H1 (cell line): ENCODE measurements around the gene ATP9B. TPM values are rescaled to one million over a fixed set of nuclear protein-coding genes. Genes with fewer than 3 reads are reported as not detected.
"Not testable (repeated sequence)": the region's sequence is repeated elsewhere in the genome, so short reads cannot be mapped to it uniquely, and the experiment has no call there.

Experiments used
- CTCF ChIA-PET: fragments of 300-600 bp; sonication (Branson Sonifier 250); formaldehyde crosslinking; loops from one replicate; lab custom pipeline; 2021; ENCODE audit not compliant: partially characterized antibody; lab: Charles Lee
- POLR2A ChIA-PET: fragments of 300-600 bp; sonication (Branson Sonifier 250); formaldehyde crosslinking; loops from one replicate; lab custom pipeline; 2021; ENCODE audit warnings: inconsistent platforms; ENCODE audit not compliant: partially characterized antibody; lab: Charles Lee
- DNase-seq, 2 experiments: peaks; one replicate each; pipeline versions ENCODE4 v3.0.0 to v3.0.0-alpha.2; 2010 to 2022; ENCODE audit warnings: low spot score in 2 of 2, low read depth in 1 of 2, mixed read lengths in 1 of 2
- FAIRE-seq: peaks from 2 replicates; lab custom pipeline; 2011; peaks lifted over from hg19 to GRCh38; lab: Jason Lieb, UNC
- H2AFZ ChIP-seq: 2 replicates; pipeline ENCODE4 v1.8.1; 2012; ENCODE audit warnings: low read length, inconsistent platforms
- H2AK5ac ChIP-seq: 2 replicates; pipeline ENCODE4 v1.6.1; 2013; ENCODE audit warnings: low read depth, low read length
- H2BK120ac ChIP-seq: replicated peaks from 2 replicates; pipeline ENCODE3; 2013; ENCODE audit warnings: low read depth, low read length, inconsistent platforms
- H2BK12ac ChIP-seq: 2 replicates; pipeline ENCODE4 v1.6.1; 2013; ENCODE audit warnings: low read depth, low read length
- H2BK15ac ChIP-seq: 2 replicates; pipeline ENCODE4 v1.6.1; 2013; ENCODE audit warnings: low read length
- H2BK20ac ChIP-seq: 2 replicates; pipeline ENCODE4 v1.6.1; 2013; ENCODE audit warnings: low read length
- H2BK5ac ChIP-seq: 2 replicates; pipeline ENCODE4 v1.6.1; 2013; ENCODE audit warnings: low read depth, low read length
- H3K14ac ChIP-seq: 2 replicates; pipeline ENCODE4 v1.6.1; 2013; ENCODE audit warnings: inconsistent platforms; ENCODE audit not compliant: insufficient read length
- H3K18ac ChIP-seq: 2 replicates; pipeline ENCODE4 v1.6.1; 2013; ENCODE audit warnings: low read length; ENCODE audit errors: extremely low read depth
- H3K23ac ChIP-seq: 2 replicates; pipeline ENCODE4 v1.6.1; 2013; ENCODE audit warnings: inconsistent platforms; ENCODE audit not compliant: insufficient read length
- H3K23me2 ChIP-seq: 2 replicates; pipeline ENCODE4 v1.6.1; 2013; ENCODE audit warnings: low read depth, low read length
- H3K27ac ChIP-seq: 2 replicates; pipeline ENCODE4 v1.6.1; 2011; ENCODE audit warnings: low read depth, low read length, inconsistent platforms
- H3K27me3 ChIP-seq, 4 experiments: replicated peaks in 1 of 4; 1 replicate in 1 of 4; 2 replicates in 3 of 4; pipeline versions ENCODE4 v1.6.1 to v1.8.1; 2011 to 2013; ENCODE audit warnings: low read length in 3 of 4, mild to moderate bottlenecking in 3 of 4, inconsistent platforms in 2 of 4, mixed read lengths in 2 of 4, moderate library complexity in 1 of 4; ENCODE audit not compliant: control insufficient read depth in 3 of 4, insufficient read depth in 3 of 4; ENCODE audit errors: extremely low read depth in 1 of 4
- H3K36me3 ChIP-seq, 4 experiments: 2 replicates each; pipeline versions ENCODE4 v1.6.1 to v1.8.1; 2011 to 2013; ENCODE audit warnings: mild to moderate bottlenecking in 4 of 4, low read length in 3 of 4, moderate library complexity in 2 of 4, control low read depth in 1 of 4, inconsistent platforms in 1 of 4; ENCODE audit not compliant: insufficient read depth in 4 of 4, control insufficient read depth in 2 of 4
- H3K4ac ChIP-seq: replicated peaks from 2 replicates; pipeline ENCODE3; 2013; ENCODE audit warnings: low read length, low read depth, mixed read lengths, inconsistent platforms; ENCODE audit not compliant: insufficient read length
- H3K4me1 ChIP-seq, 4 experiments: replicated peaks in 1 of 4; 1 replicate in 1 of 4; 2 replicates in 3 of 4; pipeline versions ENCODE4 v1.6.1 to v1.8.1; 2011 to 2013; ENCODE audit warnings: low read length in 3 of 4, inconsistent platforms in 2 of 4, mixed read lengths in 1 of 4; ENCODE audit not compliant: insufficient read depth in 4 of 4, control insufficient read depth in 3 of 4
- H3K4me2 ChIP-seq, 2 experiments: 2 replicates each; pipeline versions ENCODE4 v1.6.1 to v1.8.1; 2011 to 2013; ENCODE audit warnings: low read depth in 2 of 2, low read length in 2 of 2, control low read depth in 1 of 2, inconsistent platforms in 1 of 2, mild to moderate bottlenecking in 1 of 2; ENCODE audit not compliant: insufficient read depth in 1 of 2
- H3K4me3 ChIP-seq, 4 experiments: fragments of 200-600, 300-600 bp in 1 of 4; sonication (generic), shearing (Covaris generic), sonication (Bioruptor Twin) in 1 of 4; 2 replicates each; pipeline versions ENCODE4 v1.5.1 to v1.8.1; 2011 to 2016; ENCODE audit warnings: low read length in 4 of 4, low read depth in 3 of 4, control low read depth in 2 of 4, inconsistent platforms in 2 of 4, mild to moderate bottlenecking in 2 of 4, mixed read lengths in 1 of 4, moderate library complexity in 1 of 4; ENCODE audit not compliant: insufficient read depth in 2 of 4; ENCODE audit errors: extremely low read depth in 1 of 4
- H3K56ac ChIP-seq: replicated peaks from 2 replicates; pipeline ENCODE3; 2013; ENCODE audit warnings: low read depth, mild to moderate bottlenecking, mixed read lengths, low read length, inconsistent platforms; ENCODE audit not compliant: insufficient read length
- H3K79me1 ChIP-seq: 2 replicates; pipeline ENCODE4 v1.6.1; 2013; ENCODE audit warnings: low read depth, low read length, control low read depth
- H3K79me2 ChIP-seq, 2 experiments: 2 replicates each; pipeline versions ENCODE4 v1.6.1 to v1.8.1; 2012 to 2013; ENCODE audit warnings: low read length in 2 of 2, mild to moderate bottlenecking in 2 of 2, inconsistent platforms in 1 of 2; ENCODE audit not compliant: insufficient read depth in 2 of 2, control insufficient read depth in 1 of 2
- H3K9ac ChIP-seq, 4 experiments: replicated peaks in 1 of 4; 1 replicate in 1 of 4; 2 replicates in 3 of 4; pipeline versions ENCODE4 v1.6.1 to v1.8.1; 2011 to 2013; ENCODE audit warnings: low read depth in 3 of 4, low read length in 3 of 4, control low read depth in 2 of 4, mild to moderate bottlenecking in 2 of 4, moderate library complexity in 2 of 4, inconsistent platforms in 1 of 4; ENCODE audit errors: extremely low read depth in 1 of 4
- H3K9me3 ChIP-seq, 2 experiments: 2 replicates each; pipeline versions ENCODE4 v1.6.1 to v1.8.1; 2012 to 2013; ENCODE audit warnings: mild to moderate bottlenecking in 2 of 2, moderate library complexity in 2 of 2, control low read depth in 1 of 2, inconsistent platforms in 1 of 2, low read depth in 1 of 2, low read length in 1 of 2, mixed read lengths in 1 of 2; ENCODE audit not compliant: insufficient read depth in 2 of 2
- H4K20me1 ChIP-seq, 2 experiments: replicated peaks in 1 of 2; 2 replicates each; pipeline versions ENCODE3 to v1.8.1; 2011 to 2013; ENCODE audit warnings: inconsistent platforms in 2 of 2, low read length in 2 of 2, mild to moderate bottlenecking in 1 of 2; ENCODE audit not compliant: insufficient read depth in 2 of 2, control insufficient read depth in 1 of 2
- H4K5ac ChIP-seq: 2 replicates; pipeline ENCODE4 v1.6.1; 2013; ENCODE audit warnings: low read length, low read depth, mixed read lengths, inconsistent platforms; ENCODE audit not compliant: insufficient read length
- H4K8ac ChIP-seq: 2 replicates; pipeline ENCODE4 v1.8.0; 2013; ENCODE audit warnings: mild to moderate bottlenecking, moderate library complexity, low read length, inconsistent platforms; ENCODE audit not compliant: insufficient read depth; ENCODE audit errors: extremely low read depth
- H4K91ac ChIP-seq: replicated peaks from 2 replicates; pipeline ENCODE3; 2013; ENCODE audit warnings: low read length, mixed read lengths, inconsistent platforms; ENCODE audit not compliant: insufficient read length
- KDM1A ChIP-seq: fragments of 200-600, 300-600 bp; sonication (generic); IDR thresholded peaks from 2 replicates; pipeline ENCODE4 v1.7.1; 2016; ENCODE audit warnings: mild to moderate bottlenecking, low read length, borderline replicate concordance
- WGBS, 2 experiments: shearing (Covaris generic) in 1 of 2; methylation state at CpG; one replicate each; pipeline versions ENCODE4 v1.1.6 to v1.1.7; 2013 to 2015; ENCODE audit warnings: low lambda C conversion rate in 2 of 2, mixed read lengths in 2 of 2, inconsistent platforms in 1 of 2, low coverage in 1 of 2, missing lambda C conversion rate in 1 of 2; ENCODE audit not compliant: insufficient replicate concordance in 2 of 2, insufficient coverage in 1 of 2, insufficient read length in 1 of 2; ENCODE audit errors: extremely low coverage in 1 of 2, missing lambda C conversion rate in 1 of 2; 5-methylcytosine and 5-hydroxymethylcytosine counted together
- polyA plus RNA-seq, 7 experiments: library from polyadenylated mRNA; depleted of rRNA in 3 of 7; stranded (reverse) in 5 of 7; unstranded in 2 of 7; fragments of >200 nt in 5 of 7; fragments of 200-250 nt in 2 of 7; gene quantifications; 1 replicate in 5 of 7; 2 replicates in 1 of 7; 4 replicates in 1 of 7; pipeline versions ENCODE4 v1.2.1 to v1.2.3, GENCODE V29; 2011 to 2013; ENCODE audit warnings: missing spikeins in 2 of 7, mixed read lengths in 2 of 7
- total RNA-seq: library from RNA; stranded (reverse); fragmentation: NEBNext Ultra II Directional; extraction: Animal tissue kit (Norgen Biotek cat#: 25700); gene quantifications from 2 replicates; pipeline ENCODE4 v1.2.1, GENCODE V29; 2021

ATP9B gene
- total and polyA plus RNA-seq, 2 of the 8 experiments (the other 6 are each of a cell fraction or from before 2014, with no cell fraction given): 15.1 to 21.7 TPM

- H4K20me1 ChIP-seq, H3K9ac ChIP-seq, FAIRE-seq, H4K91ac ChIP-seq, H3K18ac ChIP-seq, H3K9me3 ChIP-seq, H2AK5ac ChIP-seq, CTCF ChIA-PET, H3K36me3 ChIP-seq, H2BK20ac ChIP-seq, H3K23me2 ChIP-seq, H2AFZ ChIP-seq, H3K4ac ChIP-seq, H3K4me2 ChIP-seq, DNase-seq, H3K79me1 ChIP-seq, H2BK120ac ChIP-seq, H2BK5ac ChIP-seq, H2BK15ac ChIP-seq, H4K5ac ChIP-seq, H3K23ac ChIP-seq, H2BK12ac ChIP-seq, H3K14ac ChIP-seq, H3K27me3 ChIP-seq, H3K56ac ChIP-seq, H3K4me1 ChIP-seq, H3K27ac ChIP-seq, H3K79me2 ChIP-seq, H4K8ac ChIP-seq, H3K4me3 ChIP-seq, POLR2A ChIA-PET: not testable (repeated sequence)
- 96% methylated on average over 9 of the region's 9 CpGs; no CpG with 5 or more reads in 1 of the 2 experiments for WGBS, 2 experiments
- peak; percentile 45; the same call in 1 of the 2 replicates for TF ChIP-seq KDM1A
Measured at GRCh38 chr18:79265068-79265467, 195.9 kb downstream of the ATP9B start.

DNA sequence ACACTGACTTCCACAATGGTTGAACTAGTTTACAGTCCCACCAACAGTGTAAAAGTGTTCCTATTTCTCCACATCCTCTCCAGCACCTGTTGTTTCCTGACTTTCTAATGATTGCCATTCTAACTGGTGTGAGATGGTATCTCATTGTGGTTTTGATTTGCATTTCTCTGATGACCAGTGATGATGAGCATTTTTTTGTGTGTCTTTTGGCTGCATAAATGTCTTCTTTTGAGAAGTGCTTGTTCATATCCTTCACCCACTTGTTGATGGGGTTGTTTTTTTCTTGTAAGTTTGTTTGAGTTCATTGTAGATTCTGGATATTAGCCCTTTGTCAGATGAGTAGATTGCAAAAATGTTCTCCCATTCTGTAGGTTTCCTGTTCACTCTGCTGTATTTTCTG, 202.6 kb downstream of the ATP9B start:
- POLR2A ChIA-PET, H3K56ac ChIP-seq, H2BK120ac ChIP-seq, H2BK15ac ChIP-seq, H2BK20ac ChIP-seq, H3K4ac ChIP-seq, H4K91ac ChIP-seq, H3K27me3 ChIP-seq, CTCF ChIA-PET, H3K27ac ChIP-seq, H3K79me2 ChIP-seq, H3K23ac ChIP-seq, H2AFZ ChIP-seq, H3K18ac ChIP-seq, H2AK5ac ChIP-seq, H3K23me2 ChIP-seq, H3K9ac ChIP-seq, H3K9me3 ChIP-seq, H4K20me1 ChIP-seq, H3K4me3 ChIP-seq, DNase-seq, H2BK12ac ChIP-seq, H3K14ac ChIP-seq, H3K79me1 ChIP-seq, H4K8ac ChIP-seq, H2BK5ac ChIP-seq, H3K4me2 ChIP-seq, H3K36me3 ChIP-seq, FAIRE-seq, H4K5ac ChIP-seq: not testable (repeated sequence)
- peaks cover 2 to 10% (median 4%) of the 10 kb centered on the region in 4 experiments; a peak in 4 of 7 replicates for H3K4me1 ChIP-seq
